SK-N-SH (cell line): ENCODE results near the gene CDH2. TPM values are rescaled to one million over a fixed set of nuclear protein-coding genes. Genes with fewer than 3 reads are reported as not detected.

Experiments
- CTCF ChIA-PET: fragments of 300-600, 350-600 bp; formaldehyde crosslinking; extraction: SDS; loops from one replicate; lab custom pipeline; 2021; lab: Yijun Ruan, JAX
- POLR2A ChIA-PET: fragments of 350-600 bp; sonication (Branson Sonifier 250); formaldehyde crosslinking; extraction: SDS; loops from one replicate; lab custom pipeline; 2020; ENCODE audit warnings: antibody characterized with exemption, inconsistent platforms; lab: Yijun Ruan, JAX
- DNase-seq: peaks from one replicate; pipeline ENCODE4 v3.0.0; 2012
- H2AFZ ChIP-seq: fragments of 200-600 bp; sonication (generic); 2 replicates; pipeline ENCODE4 v1.8.1; 2016; ENCODE audit warnings: antibody characterized with exemption, mild to moderate bottlenecking, low read depth
- H3F3A ChIP-seq: fragments of 200-600 bp; sonication (generic); replicated peaks from 2 replicates; pipeline ENCODE3; 2016; ENCODE audit warnings: antibody characterized with exemption, mild to moderate bottlenecking; ENCODE audit not compliant: insufficient read depth
- H3K27ac ChIP-seq, 2 experiments: fragments of 200-500 bp in 1 of 2; fragments of 200-600 bp in 1 of 2; sonication (Bioruptor generic) in 1 of 2; sonication (generic), shearing (Covaris generic) in 1 of 2; 2 replicates each; pipeline versions ENCODE4 v1.5.1 to v1.6.1; 2014 to 2016; ENCODE audit warnings: low read depth in 2 of 2, inconsistent platforms in 1 of 2, low read length in 1 of 2, mild to moderate bottlenecking in 1 of 2, mixed read lengths in 1 of 2
- H3K27me3 ChIP-seq: fragments of 200-600 bp; sonication (generic), shearing (Covaris generic); 2 replicates; pipeline ENCODE4 v1.6.1; 2016; ENCODE audit warnings: mixed run types; ENCODE audit not compliant: insufficient read depth
- H3K36me3 ChIP-seq, 2 experiments: fragments of 200-500 bp in 1 of 2; fragments of 200-600 bp in 1 of 2; sonication (Bioruptor generic) in 1 of 2; sonication (generic) in 1 of 2; replicated peaks in 1 of 2; 2 replicates each; pipeline versions ENCODE3 to v1.5.1; 2014 to 2016; ENCODE audit warnings: low read length in 1 of 2, mild to moderate bottlenecking in 1 of 2; ENCODE audit not compliant: insufficient read depth in 2 of 2, control insufficient read depth in 1 of 2
- H3K4me1 ChIP-seq, 2 experiments: fragments of 200-500 bp in 1 of 2; fragments of 200-600 bp in 1 of 2; sonication (Bioruptor generic) in 1 of 2; sonication (generic), shearing (Covaris generic) in 1 of 2; 2 replicates each; pipeline versions ENCODE4 v1.5.1 to v1.6.1; 2014 to 2016; ENCODE audit warnings: low read depth in 1 of 2, low read length in 1 of 2, mixed run types in 1 of 2; ENCODE audit not compliant: insufficient read depth in 2 of 2, control insufficient read depth in 1 of 2
- H3K4me2 ChIP-seq: fragments of 200-600 bp; sonication (generic), shearing (Covaris generic); 2 replicates; pipeline ENCODE4 v1.6.1; 2017; ENCODE audit warnings: mixed run types
- H3K4me3 ChIP-seq, 2 experiments: fragments of 200-500 bp in 1 of 2; fragments of 200-600 bp in 1 of 2; sonication (Bioruptor generic) in 1 of 2; sonication (generic), shearing (Covaris generic) in 1 of 2; 2 replicates each; pipeline versions ENCODE4 v1.5.1 to v1.8.1; 2014 to 2016; ENCODE audit warnings: low read depth in 2 of 2, inconsistent platforms in 1 of 2, low read length in 1 of 2, mild to moderate bottlenecking in 1 of 2, mixed read lengths in 1 of 2, moderate library complexity in 1 of 2
- H3K79me2 ChIP-seq: fragments of 200-600 bp; sonication (generic); 2 replicates; pipeline ENCODE4 v1.8.1; 2017; ENCODE audit warnings: mild to moderate bottlenecking; ENCODE audit not compliant: insufficient read depth
- H3K9ac ChIP-seq: fragments of 200-600 bp; sonication (generic); 2 replicates; pipeline ENCODE4 v1.6.1; 2017; ENCODE audit warnings: mixed run types
- H3K9me2 ChIP-seq: fragments of 200-600 bp; sonication (generic); 2 replicates; pipeline ENCODE4 v1.6.1; 2017; ENCODE audit warnings: mixed run types
- H3K9me3 ChIP-seq: fragments of 200-600 bp; sonication (generic); 2 replicates; pipeline ENCODE4 v1.6.1; 2017; ENCODE audit warnings: mixed run types, mild to moderate bottlenecking, moderate library complexity
- H4K20me1 ChIP-seq: fragments of 200-600 bp; sonication (generic); 2 replicates; pipeline ENCODE4 v1.6.1; 2017; ENCODE audit warnings: mild to moderate bottlenecking, mixed run types; ENCODE audit not compliant: insufficient read depth
- CHD2 ChIP-seq: fragments of 150-350 bp; IDR thresholded peaks from 2 replicates; pipeline ENCODE4 v1.6.1; 2018; ENCODE audit warnings: low read length; ENCODE audit not compliant: partially characterized antibody
- FOXJ3 ChIP-seq: sonication (generic); formaldehyde crosslinking; IDR thresholded peaks from 2 replicates; pipeline ENCODE4 v1.5.1; 2020; ENCODE audit warnings: mild to moderate bottlenecking, missing genetic modification reagents
- GABPA ChIP-seq: IDR thresholded peaks from 2 replicates; pipeline ENCODE4 v1.4.0; 2012; ENCODE audit warnings: low read depth, mild to moderate bottlenecking
- GATA2 ChIP-seq: sonication (generic); formaldehyde crosslinking; IDR thresholded peaks from 2 replicates; pipeline ENCODE4 v1.5.0; 2020; ENCODE audit warnings: mild to moderate bottlenecking, missing genetic modification reagents
- MEF2A ChIP-seq: IDR thresholded peaks from 2 replicates; pipeline ENCODE4 v1.4.0; 2012; ENCODE audit warnings: low read depth, borderline replicate concordance
- NFIC ChIP-seq: IDR thresholded peaks from 2 replicates; pipeline ENCODE4 v1.4.0; 2012; ENCODE audit warnings: borderline replicate concordance
- POLR2AphosphoS5 ChIP-seq: IDR thresholded peaks from 2 replicates; pipeline ENCODE4 v1.6.1; 2012; ENCODE audit warnings: low read depth, low read length
- RAD21 ChIP-seq: IDR thresholded peaks from 2 replicates; pipeline ENCODE4 v1.6.1; 2012; ENCODE audit warnings: mild to moderate bottlenecking, low read length
- RCOR1 ChIP-seq: fragments of 150-350 bp; IDR thresholded peaks from 2 replicates; pipeline ENCODE4 v1.6.1; 2017; ENCODE audit warnings: antibody characterized with exemption, low read length
- RFX5 ChIP-seq: IDR thresholded peaks from 2 replicates; pipeline ENCODE4 v1.6.1; 2012; ENCODE audit warnings: mild to moderate bottlenecking, improper control_type of control experiment, low read length
- RXRA ChIP-seq: IDR thresholded peaks from 2 replicates; pipeline ENCODE4 v1.4.0; 2012; ENCODE audit warnings: low read depth, mild to moderate bottlenecking, borderline replicate concordance
- SIN3A ChIP-seq: IDR thresholded peaks from 2 replicates; pipeline ENCODE4 v1.6.1; 2012; ENCODE audit warnings: low read depth, mild to moderate bottlenecking, low read length, moderate library complexity, borderline replicate concordance
- SMC3 ChIP-seq: IDR thresholded peaks from 2 replicates; pipeline ENCODE4 v1.6.1; 2012; ENCODE audit warnings: low read depth, low read length, improper control_type of control experiment
- TAF1 ChIP-seq: IDR thresholded peaks from 2 replicates; pipeline ENCODE4 v1.6.1; 2012; ENCODE audit warnings: low read depth, mild to moderate bottlenecking, low read length, moderate library complexity, borderline replicate concordance
- YY1 ChIP-seq: IDR thresholded peaks from 2 replicates; pipeline ENCODE4 v1.4.0; 2012; ENCODE audit warnings: low read depth, mild to moderate bottlenecking
- WGBS: methylation state at CpG from one replicate; pipeline ENCODE4 v1.1.6; 2017; ENCODE audit warnings: low lambda C conversion rate; 5-methylcytosine and 5-hydroxymethylcytosine counted together
- polyA plus RNA-seq, 3 experiments: library from polyadenylated mRNA; depleted of rRNA; stranded (reverse); fragments of >200 nt; gene quantifications; 2 replicates each; pipeline ENCODE4 v1.2.3, GENCODE V29; 2012
- TF ChIP-seq, protein P1 (sequence below): IDR thresholded peaks from 2 replicates; pipeline ENCODE4 v1.4.0; 2012; ENCODE audit warnings: low read depth, borderline replicate concordance
- TF ChIP-seq, protein P2 (sequence below): IDR thresholded peaks from 2 replicates; pipeline ENCODE4 v1.4.0; 2012; ENCODE audit warnings: low read depth, borderline replicate concordance
- TF ChIP-seq, protein P3 (sequence below): fragments of 150-350 bp; IDR thresholded peaks from 2 replicates; pipeline ENCODE4 v1.6.1; 2016; ENCODE audit warnings: mild to moderate bottlenecking, low read depth, low read length
- TF ChIP-seq, protein P4 (sequence below): fragments of 150-350 bp; IDR thresholded peaks from 2 replicates; pipeline ENCODE4 v1.6.1; 2017; ENCODE audit warnings: antibody characterized with exemption, low read length, low read depth, borderline replicate concordance

CDH2 gene
- polyA plus RNA-seq, 1 of the 3 experiments (the other 2 are of a cell fraction) = 146 TPM

DNA sequence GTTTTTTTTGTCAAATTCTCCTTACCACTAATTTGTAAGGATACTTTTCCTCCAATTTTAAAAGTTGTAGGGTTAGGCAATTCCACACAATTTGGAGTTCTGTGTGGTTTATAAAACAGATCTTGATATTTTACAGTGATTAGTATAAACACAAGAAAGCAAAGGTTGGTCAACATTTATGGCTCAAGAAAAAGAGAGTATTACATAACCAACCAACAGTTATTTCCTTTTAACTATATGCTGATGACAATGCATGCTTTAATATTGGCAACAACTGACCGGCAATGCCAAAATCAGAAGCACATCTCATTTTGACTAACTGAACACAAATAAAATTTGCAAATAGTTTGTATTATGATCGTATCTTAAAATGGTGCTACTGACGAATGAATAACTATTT, 137.2 kb downstream of the CDH2 start:
- Histone ChIP-seq H3F3A (peaks cover 9% of the 10 kb centered on the region), H3K36me3 (peaks cover 0 to 17% of the 10 kb centered on the region in 2 experiments), H3K4me1 (peaks cover 11% of the 10 kb centered on the region in 2 experiments; a peak in 3 of 4 replicates), H3K9ac (no peak overlapping the region), H3K9me2 (no peaks in the 10 kb centered on the region), H3K27me3 (no peaks in the 10 kb centered on the region), H3K27ac (peak overlapping the region in 1 of 2 experiments; percentile 69; a peak in 1 of 4 replicates), H3K4me2 (no peak overlapping the region), H3K79me2 (peaks cover 98% of the 10 kb centered on the region), H4K20me1 (peaks cover 67% of the 10 kb centered on the region), H2AFZ (no peak overlapping the region), H3K4me3 (no peak overlapping the region), H3K9me3 (no peaks in the 10 kb centered on the region)
- POLR2A ChIA-PET = no interaction called here
- no peak for TF ChIP-seq RFX5
- no peak for TF ChIP-seq POLR2AphosphoS5
- TF ChIP-seq TAF1 = no peak
- TF ChIP-seq, protein P1, sequence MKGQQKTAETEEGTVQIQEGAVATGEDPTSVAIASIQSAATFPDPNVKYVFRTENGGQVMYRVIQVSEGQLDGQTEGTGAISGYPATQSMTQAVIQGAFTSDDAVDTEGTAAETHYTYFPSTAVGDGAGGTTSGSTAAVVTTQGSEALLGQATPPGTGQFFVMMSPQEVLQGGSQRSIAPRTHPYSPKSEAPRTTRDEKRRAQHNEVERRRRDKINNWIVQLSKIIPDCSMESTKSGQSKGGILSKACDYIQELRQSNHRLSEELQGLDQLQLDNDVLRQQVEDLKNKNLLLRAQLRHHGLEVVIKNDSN = no peak
- no peak for TF ChIP-seq GATA2 (CRISPR knock-in tag)
- no peak for TF ChIP-seq MEF2A
- TF ChIP-seq, protein P2, sequence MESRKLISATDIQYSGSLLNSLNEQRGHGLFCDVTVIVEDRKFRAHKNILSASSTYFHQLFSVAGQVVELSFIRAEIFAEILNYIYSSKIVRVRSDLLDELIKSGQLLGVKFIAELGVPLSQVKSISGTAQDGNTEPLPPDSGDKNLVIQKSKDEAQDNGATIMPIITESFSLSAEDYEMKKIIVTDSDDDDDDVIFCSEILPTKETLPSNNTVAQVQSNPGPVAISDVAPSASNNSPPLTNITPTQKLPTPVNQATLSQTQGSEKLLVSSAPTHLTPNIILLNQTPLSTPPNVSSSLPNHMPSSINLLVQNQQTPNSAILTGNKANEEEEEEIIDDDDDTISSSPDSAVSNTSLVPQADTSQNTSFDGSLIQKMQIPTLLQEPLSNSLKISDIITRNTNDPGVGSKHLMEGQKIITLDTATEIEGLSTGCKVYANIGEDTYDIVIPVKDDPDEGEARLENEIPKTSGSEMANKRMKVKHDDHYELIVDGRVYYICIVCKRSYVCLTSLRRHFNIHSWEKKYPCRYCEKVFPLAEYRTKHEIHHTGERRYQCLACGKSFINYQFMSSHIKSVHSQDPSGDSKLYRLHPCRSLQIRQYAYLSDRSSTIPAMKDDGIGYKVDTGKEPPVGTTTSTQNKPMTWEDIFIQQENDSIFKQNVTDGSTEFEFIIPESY = no peak
- TF ChIP-seq SIN3A = no peak
- no peak for TF ChIP-seq CHD2
- TF ChIP-seq NFIC = no peak
- TF ChIP-seq YY1 = no peak
- no peak for TF ChIP-seq RAD21
- TF ChIP-seq RCOR1 = no peak
- TF ChIP-seq RXRA = no peak
- TF ChIP-seq SMC3 = no peak
- TF ChIP-seq, protein P3, sequence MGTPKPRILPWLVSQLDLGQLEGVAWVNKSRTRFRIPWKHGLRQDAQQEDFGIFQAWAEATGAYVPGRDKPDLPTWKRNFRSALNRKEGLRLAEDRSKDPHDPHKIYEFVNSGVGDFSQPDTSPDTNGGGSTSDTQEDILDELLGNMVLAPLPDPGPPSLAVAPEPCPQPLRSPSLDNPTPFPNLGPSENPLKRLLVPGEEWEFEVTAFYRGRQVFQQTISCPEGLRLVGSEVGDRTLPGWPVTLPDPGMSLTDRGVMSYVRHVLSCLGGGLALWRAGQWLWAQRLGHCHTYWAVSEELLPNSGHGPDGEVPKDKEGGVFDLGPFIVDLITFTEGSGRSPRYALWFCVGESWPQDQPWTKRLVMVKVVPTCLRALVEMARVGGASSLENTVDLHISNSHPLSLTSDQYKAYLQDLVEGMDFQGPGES = no peak
- TF ChIP-seq FOXJ3 = no peak
- no peak for TF ChIP-seq GABPA
- TF ChIP-seq, protein P4, sequence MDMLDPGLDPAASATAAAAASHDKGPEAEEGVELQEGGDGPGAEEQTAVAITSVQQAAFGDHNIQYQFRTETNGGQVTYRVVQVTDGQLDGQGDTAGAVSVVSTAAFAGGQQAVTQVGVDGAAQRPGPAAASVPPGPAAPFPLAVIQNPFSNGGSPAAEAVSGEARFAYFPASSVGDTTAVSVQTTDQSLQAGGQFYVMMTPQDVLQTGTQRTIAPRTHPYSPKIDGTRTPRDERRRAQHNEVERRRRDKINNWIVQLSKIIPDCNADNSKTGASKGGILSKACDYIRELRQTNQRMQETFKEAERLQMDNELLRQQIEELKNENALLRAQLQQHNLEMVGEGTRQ = no peak
- CTCF ChIA-PET = no interaction called here
- no peak for DNase-seq
- WGBS = 97% methylated on average over 3 of the region's 3 CpGs
